HepG2 (cell line): ENCODE data around the gene EPHA10. TPM values are rescaled to one million over a fixed set of nuclear protein-coding genes. Genes with fewer than 3 reads are reported as not detected.

Source experiments
- CBX1 ChIP-seq: IDR thresholded peaks from one replicate; pipeline ENCODE4 v1.6.1; 2016; ENCODE audit warnings: antibody characterized with exemption, low read depth
- MLX ChIP-seq: IDR thresholded peaks from 2 replicates; pipeline ENCODE4 v1.6.1; 2016
- NFAT5 ChIP-seq: sonication (generic); formaldehyde crosslinking; IDR thresholded peaks from 2 replicates; pipeline ENCODE4 v1.4.0; 2020; ENCODE audit warnings: missing genetic modification reagents
- NFE2L1 ChIP-seq: sonication (generic); formaldehyde crosslinking; IDR thresholded peaks from 2 replicates; pipeline ENCODE4 v1.4.0; 2020; ENCODE audit warnings: missing genetic modification reagents, mild to moderate bottlenecking, borderline replicate concordance
- NFKBIZ ChIP-seq: IDR thresholded peaks from 2 replicates; pipeline ENCODE4 v1.6.1; 2018; ENCODE audit warnings: missing genetic modification reagents, missing compliant biosample characterization
- NR1H2 ChIP-seq: sonication (generic); formaldehyde crosslinking; IDR thresholded peaks from 2 replicates; pipeline ENCODE4 v1.8.1; 2022; ENCODE audit warnings: low read depth, missing genetic modification reagents, borderline replicate concordance
- PHB2 ChIP-seq: fragments of 450-650 bp; IDR thresholded peaks from 2 replicates; pipeline ENCODE4 v1.6.1; 2018; ENCODE audit not compliant: partially characterized antibody
- PHF20 ChIP-seq: sonication (generic); formaldehyde crosslinking; IDR thresholded peaks from 2 replicates; pipeline ENCODE4 v1.5.0; 2020; ENCODE audit warnings: mild to moderate bottlenecking, missing genetic modification reagents
- RERE ChIP-seq: IDR thresholded peaks from 2 replicates; pipeline ENCODE4 v1.6.1; 2016; ENCODE audit warnings: low read depth, missing genetic modification reagents, missing compliant biosample characterization
- SRY ChIP-seq: sonication (generic); formaldehyde crosslinking; IDR thresholded peaks from 2 replicates; pipeline ENCODE4 v1.8.0; 2022; ENCODE audit warnings: mild to moderate bottlenecking, missing genetic modification reagents
- TCF7L2 ChIP-seq: IDR thresholded peaks from 2 replicates; pipeline ENCODE4 v1.6.1; 2011; ENCODE audit warnings: mild to moderate bottlenecking, low read depth, low read length, moderate library complexity
- TRIM22 ChIP-seq: fragments of 450-650 bp; IDR thresholded peaks from 2 replicates; pipeline ENCODE4 v1.6.1; 2017
- ZFP62 ChIP-seq: sonication (generic); formaldehyde crosslinking; IDR thresholded peaks from 2 replicates; pipeline ENCODE4 v1.4.0; 2020; ENCODE audit warnings: missing genetic modification reagents
- ZNF501 ChIP-seq: sonication (generic); formaldehyde crosslinking; IDR thresholded peaks from 2 replicates; pipeline ENCODE4 v1.5.1; 2020; ENCODE audit warnings: mild to moderate bottlenecking, moderate library complexity, missing genetic modification reagents
- ZNF549 ChIP-seq: sonication (generic); formaldehyde crosslinking; IDR thresholded peaks from 2 replicates; pipeline ENCODE4 v1.5.0; 2020; ENCODE audit warnings: missing genetic modification reagents
- ZNF572 ChIP-seq: sonication (generic); formaldehyde crosslinking; IDR thresholded peaks from 2 replicates; pipeline ENCODE4 v1.5.1; 2020; ENCODE audit warnings: mild to moderate bottlenecking, missing genetic modification reagents
- ZNF607 ChIP-seq: sonication (generic); formaldehyde crosslinking; IDR thresholded peaks from 2 replicates; pipeline ENCODE4 v1.5.1; 2020; ENCODE audit warnings: missing genetic modification reagents, mild to moderate bottlenecking, borderline replicate concordance
- ZNF775 ChIP-seq: sonication (generic); formaldehyde crosslinking; IDR thresholded peaks from 2 replicates; pipeline ENCODE4 v1.4.0; 2020; ENCODE audit warnings: missing genetic modification reagents, mild to moderate bottlenecking, moderate library complexity, borderline replicate concordance
- polyA plus RNA-seq, 8 experiments: library from polyadenylated mRNA; depleted of rRNA in 3 of 8; stranded (reverse) in 7 of 8; unstranded in 1 of 8; fragments of >200 nt; fragmentation: Illumina TruSeq in 4 of 8; extraction: Trizol in 4 of 8; gene quantifications; 2 replicates each; pipeline versions ENCODE4 v1.2.1 to v1.2.3, GENCODE V29; 2011 to 2016; ENCODE audit warnings: low read depth in 4 of 8, missing spikeins in 1 of 8, mixed read lengths in 1 of 8; ENCODE audit not compliant: insufficient read depth in 1 of 8
- total RNA-seq, 5 experiments: library from RNA; depleted of rRNA; stranded (reverse); fragments of >200 nt; fragmentation: Illumina TruSeq; extraction: Trizol; gene quantifications; 2 replicates each; pipeline ENCODE4 v1.2.3, GENCODE V29; 2016; ENCODE audit warnings: low read depth in 1 of 5

The EPHA10 gene
- total and polyA plus RNA-seq, 2 of the 13 experiments (the other 11 are each of a cell fraction or from before 2014, with no cell fraction given), result 0.11 to 0.58 TPM

- no peak for TF ChIP-seq RERE (CRISPR knock-in tag)
- TF ChIP-seq TRIM22, result no peak
- peak; percentile 78; the same call in 1 of the 2 replicates for TF ChIP-seq SRY (CRISPR knock-in tag)
- TF ChIP-seq ZNF501, result no peak; the same call in 1 of the 2 replicates
- TF ChIP-seq PHB2, result no peak
- no peak for TF ChIP-seq TCF7L2
- TF ChIP-seq MLX (CRISPR knock-in tag), result no peak
- TF ChIP-seq ZNF572 (CRISPR knock-in tag), result no peak
- TF ChIP-seq ZNF549 (CRISPR knock-in tag), result no peak
- peak; percentile 80 for TF ChIP-seq PHF20 (CRISPR knock-in tag)
- no peak for TF ChIP-seq NFE2L1 (CRISPR knock-in tag)
- no peak for TF ChIP-seq ZFP62 (CRISPR knock-in tag)
- TF ChIP-seq CBX1, result no peak
- TF ChIP-seq NFKBIZ (CRISPR knock-in tag), result no peak
- TF ChIP-seq ZNF607 (CRISPR knock-in tag), result peak; percentile 50; the same call in 1 of the 2 replicates
- TF ChIP-seq ZNF775 (CRISPR knock-in tag), result no peak
- no peak for TF ChIP-seq NR1H2 (CRISPR knock-in tag)
- TF ChIP-seq NFAT5, result no peak
Observed at GRCh38 chr1:37807555-37808368, 42.8 kb upstream of the EPHA10 start, which contains the start of the genes C1orf122 and YRDC (continued).
